ENCODE results near the gene PAX8.

The PAX8 gene

GRCh38 chr2:113227698-113228097 is 51.0 kb downstream of the PAX8 start:
- H3K79me2 ChIP-seq (ENCODE audit: insufficient read depth, low read length) = no peaks in the 10 kb centered on the region
- TF ChIP-seq, protein P1, sequence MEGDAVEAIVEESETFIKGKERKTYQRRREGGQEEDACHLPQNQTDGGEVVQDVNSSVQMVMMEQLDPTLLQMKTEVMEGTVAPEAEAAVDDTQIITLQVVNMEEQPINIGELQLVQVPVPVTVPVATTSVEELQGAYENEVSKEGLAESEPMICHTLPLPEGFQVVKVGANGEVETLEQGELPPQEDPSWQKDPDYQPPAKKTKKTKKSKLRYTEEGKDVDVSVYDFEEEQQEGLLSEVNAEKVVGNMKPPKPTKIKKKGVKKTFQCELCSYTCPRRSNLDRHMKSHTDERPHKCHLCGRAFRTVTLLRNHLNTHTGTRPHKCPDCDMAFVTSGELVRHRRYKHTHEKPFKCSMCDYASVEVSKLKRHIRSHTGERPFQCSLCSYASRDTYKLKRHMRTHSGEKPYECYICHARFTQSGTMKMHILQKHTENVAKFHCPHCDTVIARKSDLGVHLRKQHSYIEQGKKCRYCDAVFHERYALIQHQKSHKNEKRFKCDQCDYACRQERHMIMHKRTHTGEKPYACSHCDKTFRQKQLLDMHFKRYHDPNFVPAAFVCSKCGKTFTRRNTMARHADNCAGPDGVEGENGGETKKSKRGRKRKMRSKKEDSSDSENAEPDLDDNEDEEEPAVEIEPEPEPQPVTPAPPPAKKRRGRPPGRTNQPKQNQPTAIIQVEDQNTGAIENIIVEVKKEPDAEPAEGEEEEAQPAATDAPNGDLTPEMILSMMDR (IDR thresholded peaks at IDR 0.05; ENCODE audit: insufficient read depth, low read length, poor library complexity, severe bottlenecking) = no peak
- no peak for TF ChIP-seq EZH2phosphoT487 (conservative IDR thresholded peaks at IDR 0.05; ENCODE audit: low read length)
- no peak overlapping the region for H3K4me2 ChIP-seq (ENCODE audit: low read depth, low read length, poor library complexity, severe bottlenecking)
- H3K4me3 ChIP-seq (ENCODE audit: insufficient read depth, low read length, poor library complexity, severe bottlenecking) = no peak overlapping the region
- no peaks in the 10 kb centered on the region for H3K36me3 ChIP-seq (ENCODE audit: low read length)
- H3K9ac ChIP-seq (ENCODE audit: low read length) = no peak overlapping the region
- no peaks in the 10 kb centered on the region for H4K20me1 ChIP-seq (ENCODE audit: low read depth, low read length)
- no peaks in the 10 kb centered on the region for H3K27me3 ChIP-seq (ENCODE audit: low read length)
- no peaks in the 10 kb centered on the region for H3K9me3 ChIP-seq (ENCODE audit: insufficient read depth, low read length)
- no peaks in the 10 kb centered on the region for H3F3A ChIP-seq (ENCODE audit: insufficient read depth)
- no peaks in the 10 kb centered on the region for H3K9me2 ChIP-seq (replicated peaks; ENCODE audit: insufficient read depth, low read length)
- no peak overlapping the region for H3K27ac ChIP-seq (ENCODE audit: low read depth, low read length)
- no peak overlapping the region for H2AFZ ChIP-seq (ENCODE audit: low read depth, low read length, severe bottlenecking)

DNA sequence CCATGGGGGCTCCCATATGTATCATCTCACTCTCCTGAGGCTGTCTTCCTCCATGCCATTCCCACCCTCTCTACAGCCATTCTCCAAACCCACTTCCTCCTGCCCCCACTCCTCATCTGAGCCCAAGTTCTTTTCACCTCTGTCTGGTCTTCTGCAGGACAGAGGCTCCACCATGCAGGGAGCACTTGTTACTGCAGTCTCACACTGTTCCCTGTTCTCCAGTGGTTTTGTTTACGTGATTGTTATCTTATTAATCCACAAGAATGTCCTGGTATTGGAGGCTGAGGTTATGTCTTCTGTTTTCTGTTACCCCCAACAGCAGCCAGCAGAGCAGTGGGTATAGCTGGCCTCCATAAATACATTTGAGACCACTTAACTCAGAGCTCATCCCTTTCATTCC is 51.4 kb downstream of the PAX8 start:
- H3F3A ChIP-seq (ENCODE audit: insufficient read depth) = no peaks in the 10 kb centered on the region
- no peak for TF ChIP-seq EZH2phosphoT487 (conservative IDR thresholded peaks at IDR 0.05; ENCODE audit: low read length)
- TF ChIP-seq, protein P1 (IDR thresholded peaks at IDR 0.05; ENCODE audit: insufficient read depth, low read length, poor library complexity, severe bottlenecking) = no peak
- H3K79me2 ChIP-seq (ENCODE audit: insufficient read depth, low read length) = no peaks in the 10 kb centered on the region
- H4K20me1 ChIP-seq (ENCODE audit: low read depth, low read length) = no peaks in the 10 kb centered on the region
- H3K4me3 ChIP-seq (ENCODE audit: insufficient read depth, low read length, poor library complexity, severe bottlenecking) = no peak overlapping the region
- H3K27ac ChIP-seq (ENCODE audit: low read depth, low read length) = no peak overlapping the region
- no peaks in the 10 kb centered on the region for H3K27me3 ChIP-seq (ENCODE audit: low read length)
- H3K9ac ChIP-seq (ENCODE audit: low read length) = no peak overlapping the region
- H3K9me2 ChIP-seq (replicated peaks; ENCODE audit: insufficient read depth, low read length) = no peaks in the 10 kb centered on the region
- no peaks in the 10 kb centered on the region for H3K9me3 ChIP-seq (ENCODE audit: insufficient read depth, low read length)
- H3K4me2 ChIP-seq (ENCODE audit: low read depth, low read length, poor library complexity, severe bottlenecking) = no peak overlapping the region
- no peaks in the 10 kb centered on the region for H3K36me3 ChIP-seq (ENCODE audit: low read length)
- H2AFZ ChIP-seq (ENCODE audit: low read depth, low read length, severe bottlenecking) = no peak overlapping the region

- H3K36me3 ChIP-seq (ENCODE audit: low read length) = no peaks in the 10 kb centered on the region
- H3K9me3 ChIP-seq (ENCODE audit: insufficient read depth, low read length) = no peaks in the 10 kb centered on the region
- no peak overlapping the region for H3K27ac ChIP-seq (ENCODE audit: low read depth, low read length)
- no peak for TF ChIP-seq EZH2phosphoT487 (conservative IDR thresholded peaks at IDR 0.05; ENCODE audit: low read length)
- TF ChIP-seq, protein P1 (IDR thresholded peaks at IDR 0.05; ENCODE audit: insufficient read depth, low read length, poor library complexity, severe bottlenecking) = no peak
- H4K20me1 ChIP-seq (ENCODE audit: low read depth, low read length) = no peaks in the 10 kb centered on the region
- no peaks in the 10 kb centered on the region for H3F3A ChIP-seq (ENCODE audit: insufficient read depth)
- no peak overlapping the region for H2AFZ ChIP-seq (ENCODE audit: low read depth, low read length, severe bottlenecking)
- no peaks in the 10 kb centered on the region for H3K79me2 ChIP-seq (ENCODE audit: insufficient read depth, low read length)
- no peak overlapping the region for H3K4me2 ChIP-seq (ENCODE audit: low read depth, low read length, poor library complexity, severe bottlenecking)
- no peaks in the 10 kb centered on the region for H3K27me3 ChIP-seq (ENCODE audit: low read length)
- H3K4me3 ChIP-seq (ENCODE audit: insufficient read depth, low read length, poor library complexity, severe bottlenecking) = no peak overlapping the region
- H3K9ac ChIP-seq (ENCODE audit: low read length) = no peak overlapping the region
- no peaks in the 10 kb centered on the region for H3K9me2 ChIP-seq (replicated peaks; ENCODE audit: insufficient read depth, low read length)
These were observed 52.3 kb downstream of the PAX8 start for GRCh38 chr2:113226462-113226861.
